HG03571 (cell line): Measurements from ENCODE around the gene CACHD1.
"Not testable (repeated sequence)": the region's sequence is repeated elsewhere in the genome, so short reads cannot be mapped to it uniquely, and the experiment has no call there.

Source experiments
- ATAC-seq: cut with Tn5 transposase; IDR thresholded peaks from one replicate; pipeline ENCODE4 v1.9.1; 2021; ENCODE audit not compliant: unreplicated experiment

The CACHD1 gene

GRCh38 chr1:64687725-64688327 lies 217.9 kb downstream of the CACHD1 start:
- no peak for ATAC-seq

- no peak for ATAC-seq
These were observed 221.7 kb downstream of the CACHD1 start for GRCh38 chr1:64691626-64692025.

DNA sequence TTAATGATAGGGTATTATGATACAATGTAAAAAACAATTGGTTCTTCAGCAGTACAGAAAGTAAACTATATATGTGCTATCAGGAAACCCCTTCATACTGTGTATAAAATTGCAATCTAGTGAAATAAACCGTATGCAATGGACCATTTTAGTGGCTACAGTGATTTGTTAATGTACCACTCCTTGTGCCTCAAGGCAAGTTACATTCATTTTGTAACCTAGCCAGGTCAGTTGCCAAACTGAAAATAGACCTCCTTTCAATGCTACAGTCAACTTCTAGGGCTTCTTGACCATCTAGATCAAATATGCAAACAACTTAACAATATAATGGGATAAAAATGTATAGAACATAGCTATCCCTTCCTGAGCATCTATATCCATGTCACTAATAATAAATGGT lies 223.0 kb downstream of the CACHD1 start:
- ATAC-seq: no peak

DNA sequence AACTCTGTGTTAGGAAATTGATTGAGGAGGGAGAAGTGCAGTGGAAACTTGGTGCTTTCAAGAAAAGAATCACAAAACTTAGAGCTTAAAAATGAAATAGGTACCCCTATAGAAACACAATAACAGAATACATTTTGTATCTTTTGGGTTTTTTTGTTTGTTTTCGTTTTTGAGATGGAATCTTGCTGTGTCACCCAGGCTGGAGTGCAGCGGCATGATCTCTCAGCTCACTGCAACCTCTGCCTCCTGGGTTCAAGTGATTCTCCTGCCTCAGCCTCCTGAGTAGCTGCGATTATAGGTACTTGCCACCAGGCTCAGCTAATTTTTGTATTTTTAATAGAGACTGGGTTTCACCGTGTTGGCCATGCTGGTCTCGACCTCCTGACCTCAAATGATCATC lies 223.5 kb downstream of the CACHD1 start:
- ATAC-seq: no peak

DNA sequence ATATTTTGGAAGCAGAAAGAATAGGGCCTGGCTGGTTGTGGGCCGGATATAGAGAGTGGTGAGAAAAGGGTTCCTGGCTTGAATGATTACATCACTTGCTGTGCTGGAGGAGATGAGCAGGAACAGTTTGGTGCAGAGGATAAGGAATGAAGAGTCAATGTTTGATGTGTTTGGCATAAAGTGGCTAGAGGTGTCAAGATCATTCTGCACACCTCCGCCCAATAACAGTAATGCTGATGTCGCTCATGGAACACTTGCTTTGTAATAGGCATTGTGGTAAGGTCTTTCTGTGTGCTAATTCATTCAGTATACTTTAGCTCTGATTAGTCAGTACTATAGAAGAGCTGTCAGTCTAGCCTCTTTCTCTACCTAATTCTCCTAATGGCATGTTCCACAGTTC lies 226.9 kb downstream of the CACHD1 start:
- no peak for ATAC-seq

GRCh38 chr1:64699327-64699726 lies 229.4 kb downstream of the CACHD1 start:
- no peak for ATAC-seq

DNA sequence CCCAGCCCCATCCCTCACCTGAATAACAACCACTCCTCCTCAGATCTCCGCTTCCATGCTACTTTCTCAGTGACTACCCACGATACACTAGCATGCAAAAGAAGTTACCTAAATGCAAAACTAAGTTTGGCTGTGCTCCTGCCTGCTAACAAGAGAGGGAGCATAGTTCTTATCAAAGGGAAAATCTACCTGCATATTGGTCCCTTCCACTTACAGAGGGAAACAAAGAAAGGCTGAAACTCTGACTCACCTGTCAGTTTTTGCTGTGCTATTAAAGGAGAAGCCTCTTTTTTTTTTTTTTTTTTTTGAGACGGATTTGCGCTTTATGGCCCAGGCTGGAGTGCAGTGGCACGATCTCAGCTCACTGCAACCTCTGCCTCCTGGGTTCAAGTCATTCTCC lies 231.1 kb downstream of the CACHD1 start:
- ATAC-seq: no peak

DNA sequence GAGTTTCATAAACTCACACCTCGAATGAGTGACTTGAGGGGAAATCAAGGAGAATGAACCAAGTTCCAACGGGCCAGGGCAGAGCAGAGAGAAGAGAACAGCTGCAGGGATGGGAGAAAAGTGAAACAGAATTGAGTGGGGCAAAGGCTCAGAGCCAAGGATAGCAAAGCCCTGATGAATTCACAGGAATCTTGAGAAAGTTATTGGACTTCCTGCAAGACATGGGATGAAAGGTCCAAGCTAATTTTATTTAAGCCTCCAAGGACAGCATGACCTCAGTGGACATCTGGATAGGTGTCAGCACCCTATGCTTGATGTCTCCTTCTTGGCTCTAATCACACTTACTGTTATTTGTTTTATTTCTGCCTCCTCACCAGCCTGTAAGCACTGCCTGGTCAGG lies 232.0 kb downstream of the CACHD1 start:
- ATAC-seq: no peak

- not testable (repeated sequence) for ATAC-seq
These were observed 232.7 kb downstream of the CACHD1 start for GRCh38 chr1:64702670-64703069.

- no peak for ATAC-seq
These were observed 233.7 kb downstream of the CACHD1 start for GRCh38 chr1:64703600-64703999.

DNA sequence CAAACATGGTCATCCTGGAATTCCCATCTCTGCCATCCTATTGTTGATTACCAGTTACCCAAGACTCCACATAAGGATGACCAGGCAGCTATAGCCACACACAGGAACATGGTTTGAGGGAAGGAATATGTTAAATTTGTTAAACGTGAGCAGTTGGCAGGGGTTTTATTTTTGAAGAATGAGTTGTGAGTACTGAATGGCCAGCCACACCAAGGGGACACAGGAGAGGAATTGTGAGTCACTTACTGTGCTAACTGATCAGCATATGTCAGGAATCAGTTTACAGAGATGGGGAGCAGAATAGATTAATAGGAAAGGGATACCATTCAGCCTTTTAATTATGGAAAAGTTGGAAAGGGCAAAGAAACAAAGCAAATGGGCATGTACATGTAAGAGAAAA lies 235.7 kb downstream of the CACHD1 start:
- no peak for ATAC-seq

GRCh38 chr1:64711266-64711665 lies 241.3 kb downstream of the CACHD1 start:
- no peak for ATAC-seq

- ATAC-seq: no peak
These were observed 242.1 kb downstream of the CACHD1 start for GRCh38 chr1:64712049-64712448.

GRCh38 chr1:64715186-64715585 lies 245.3 kb downstream of the CACHD1 start:
- no peak for ATAC-seq

DNA sequence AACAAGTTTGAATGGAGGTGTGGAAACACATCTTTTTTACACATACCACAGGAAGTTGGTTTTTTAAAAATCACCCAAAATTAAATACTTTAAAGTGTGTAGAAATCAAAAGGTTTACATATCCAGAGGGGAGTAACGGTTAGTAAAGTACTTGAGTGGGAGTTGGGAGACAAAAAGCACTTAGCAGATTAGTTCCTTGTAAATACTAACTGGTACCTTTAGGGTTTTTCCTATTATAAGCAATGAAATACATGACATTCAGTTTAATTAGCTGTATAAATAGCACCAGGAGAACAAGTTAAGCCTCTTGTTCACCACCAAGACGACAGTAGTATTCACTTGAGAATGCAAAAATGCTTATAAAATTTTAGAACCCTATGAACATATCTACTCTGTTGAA lies 251.2 kb downstream of the CACHD1 start:
- ATAC-seq: no peak

DNA sequence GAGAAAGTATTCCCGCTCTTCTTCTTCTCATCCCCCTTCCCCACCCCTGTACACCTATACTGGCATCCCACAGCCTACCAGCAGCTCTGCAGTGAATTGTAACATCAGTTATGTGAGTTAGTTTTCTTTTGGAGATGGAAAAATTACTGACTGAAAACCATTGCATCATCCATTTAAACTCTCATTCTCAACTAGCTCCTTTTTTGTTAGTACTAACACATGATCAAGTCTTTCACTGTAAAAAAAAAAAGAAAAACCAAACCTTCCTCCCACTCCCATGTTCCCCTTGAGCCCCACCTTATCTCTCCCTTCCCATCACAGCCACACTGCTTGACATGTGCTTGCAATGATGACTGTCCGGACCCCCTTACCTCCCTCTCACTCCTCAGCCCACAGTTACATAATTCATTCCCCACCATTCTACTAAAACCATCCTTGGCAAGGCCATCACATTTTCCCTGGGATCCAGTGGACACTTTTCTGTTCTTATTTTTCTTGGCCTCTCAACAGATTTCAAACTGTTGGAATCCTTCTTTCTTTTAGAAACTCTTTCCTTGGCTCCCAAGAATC lies 251.7 kb downstream of the CACHD1 start:
- ATAC-seq: no peak

- no peak for ATAC-seq
These were observed 257.9 kb downstream of the CACHD1 start for GRCh38 chr1:64727861-64728260.

- ATAC-seq: no peak
These were observed 263.8 kb downstream of the CACHD1 start for GRCh38 chr1:64733581-64734286.

GRCh38 chr1:64734287-64734652 lies 264.3 kb downstream of the CACHD1 start:
- ATAC-seq: no peak

GRCh38 chr1:64740687-64741086 lies 270.8 kb downstream of the CACHD1 start:
- not testable (repeated sequence) for ATAC-seq
